Fibroblast of the aortic adventitia (primary cell): ENCODE data around the gene PSMB1. TPM values are rescaled to one million over a fixed set of nuclear protein-coding genes. Genes with fewer than 3 reads are reported as not detected.

Experiments
- DNase-seq: peaks from one replicate; pipeline ENCODE4 v3.0.0-alpha.2; 2010; ENCODE audit warnings: low read depth
- H3K4me3 ChIP-seq: 2 replicates; pipeline ENCODE4 v1.5.1; 2011; ENCODE audit warnings: low read depth, mild to moderate bottlenecking, control low read depth, low read length, moderate library complexity
- CTCF ChIP-seq: IDR thresholded peaks from 2 replicates; pipeline ENCODE4 v1.5.1; 2011; ENCODE audit warnings: mild to moderate bottlenecking, low read length, control low read depth, inconsistent platforms; ENCODE audit not compliant: insufficient read depth
- total RNA-seq: library from RNA; depleted of rRNA; stranded (reverse); fragments of >200 nt; gene quantifications from 2 replicates; pipeline ENCODE4 v1.2.3, GENCODE V29; 2012; ENCODE audit warnings: low replicate concordance

Gene PSMB1
- total RNA-seq, 1 donor: 248 TPM

DNA sequence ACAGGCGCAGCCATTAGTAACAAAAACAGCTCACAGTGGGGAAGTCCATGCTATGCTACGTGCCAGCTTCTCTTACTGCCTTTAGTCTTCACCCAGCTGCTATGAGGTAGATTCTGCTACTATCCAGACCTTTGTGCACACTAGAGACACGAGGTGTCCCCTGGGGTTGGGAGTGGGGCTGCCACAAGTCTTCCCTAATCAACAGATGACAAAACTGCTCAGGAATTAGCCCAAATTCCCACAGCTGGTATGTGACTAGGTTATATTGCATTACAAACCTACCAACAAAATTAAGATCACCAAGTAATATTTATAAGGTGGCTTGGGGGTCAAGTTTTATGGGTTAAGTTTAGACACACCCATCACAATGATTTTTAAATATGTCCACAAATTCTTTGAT lies 63.3 kb downstream of the PSMB1 start:
- no peak overlapping the region for H3K4me3 ChIP-seq
- DNase-seq: no peak
- TF ChIP-seq CTCF: no peak

- DNase-seq: no peak
- no peak overlapping the region for H3K4me3 ChIP-seq
Measured at GRCh38 chr6:170487707-170488329, 65.3 kb downstream of the PSMB1 start.

GRCh38 chr6:170485159-170485558 lies 67.9 kb downstream of the PSMB1 start:
- no peak for TF ChIP-seq CTCF
- H3K4me3 ChIP-seq: no peak overlapping the region
- DNase-seq: peak; percentile 19

More at GRCh38 chr6:170487707-170488329, 65.3 kb downstream of the PSMB1 start:
- TF ChIP-seq CTCF: no peak

Other genes with a start within 250 kb of the PSMB1 start
- 20.4 and 29.4 TPM in 2 replicates for gene FAM120B, start 246.5 kb downstream of the PSMB1 start, total RNA-seq
- 4.0 and 16.8 TPM in 2 replicates for gene TBP, start 1.1 kb upstream of the PSMB1 start, total RNA-seq
- gene PDCD2, start 31.3 kb upstream of the PSMB1 start, total RNA-seq: 65.1 and 104 TPM in 2 replicates